Measurements from ENCODE around the gene ACACA. TPM values are rescaled to one million over a fixed set of nuclear protein-coding genes. Genes with fewer than 3 reads are reported as not detected.

The ACACA gene
- total RNA-seq, 1 donor from 2014 or later: 101 TPM

GRCh38 chr17:37389160-37389559 lies 17.5 kb downstream of the ACACA start:
- peaks cover 11% of the 10 kb centered on the region for H3K4me1 Mint-ChIP-seq (ENCODE audit: unreplicated experiment)

GRCh38 chr17:37388266-37388665 lies 18.4 kb downstream of the ACACA start:
- no peak for DNase-seq (ENCODE audit: extremely low spot score, unreplicated experiment)
- Mint-ChIP-seq H3K4me1 (ENCODE audit: unreplicated experiment) (peaks cover 11% of the 10 kb centered on the region), H3K4me3 (no peak overlapping the region), H3K36me3 (no peaks in the 10 kb centered on the region), H3K9me3 (no peaks in the 10 kb centered on the region), H3K27ac (no peak overlapping the region), H3K27me3 (no peaks in the 10 kb centered on the region)
- TF ChIP-seq CTCF (conservative IDR thresholded peaks at IDR 0.05): no peak

More at GRCh38 chr17:37389160-37389559, 17.5 kb downstream of the ACACA start:
- no peak overlapping the region for H3K27ac Mint-ChIP-seq
- no peak for TF ChIP-seq CTCF (conservative IDR thresholded peaks at IDR 0.05)
- H3K9me3 Mint-ChIP-seq: no peaks in the 10 kb centered on the region
- no peak for DNase-seq (ENCODE audit: extremely low spot score, unreplicated experiment)
- no peaks in the 10 kb centered on the region for H3K27me3 Mint-ChIP-seq
- H3K4me3 Mint-ChIP-seq: no peak overlapping the region
- no peaks in the 10 kb centered on the region for H3K36me3 Mint-ChIP-seq

GRCh38 chr17:37386462-37386861 lies 20.2 kb downstream of the ACACA start:
- H3K27me3 Mint-ChIP-seq: no peaks in the 10 kb centered on the region
- H3K4me1 Mint-ChIP-seq (ENCODE audit: unreplicated experiment): peaks cover 6% of the 10 kb centered on the region
- no peak overlapping the region for H3K4me3 Mint-ChIP-seq
- no peaks in the 10 kb centered on the region for H3K36me3 Mint-ChIP-seq
- H3K9me3 Mint-ChIP-seq: no peaks in the 10 kb centered on the region
- no peak for TF ChIP-seq CTCF (conservative IDR thresholded peaks at IDR 0.05)
- no peak overlapping the region for H3K27ac Mint-ChIP-seq
- DNase-seq (ENCODE audit: extremely low spot score, unreplicated experiment): no peak

GRCh38 chr17:37385474-37385990 lies 21.1 kb downstream of the ACACA start:
- no peaks in the 10 kb centered on the region for H3K9me3 Mint-ChIP-seq
- no peak for DNase-seq (ENCODE audit: extremely low spot score, unreplicated experiment)
- peaks cover 4% of the 10 kb centered on the region for H3K4me1 Mint-ChIP-seq (ENCODE audit: unreplicated experiment)
- peak overlapping the region; percentile 17 for H3K27ac Mint-ChIP-seq
- H3K4me3 Mint-ChIP-seq: no peak overlapping the region
- H3K36me3 Mint-ChIP-seq: no peaks in the 10 kb centered on the region
- TF ChIP-seq CTCF (conservative IDR thresholded peaks at IDR 0.05): no peak
- no peaks in the 10 kb centered on the region for H3K27me3 Mint-ChIP-seq

- Mint-ChIP-seq H3K4me3 (no peak overlapping the region), H3K27ac (no peak overlapping the region), H3K9me3 (no peaks in the 10 kb centered on the region), H3K4me1 (ENCODE audit: unreplicated experiment) (peaks cover 4% of the 10 kb centered on the region), H3K27me3 (no peaks in the 10 kb centered on the region), H3K36me3 (no peaks in the 10 kb centered on the region)
- DNase-seq (ENCODE audit: extremely low spot score, unreplicated experiment): no peak
- TF ChIP-seq CTCF (conservative IDR thresholded peaks at IDR 0.05): no peak
Observed at GRCh38 chr17:37384560-37385149, 22.0 kb downstream of the ACACA start.
